HG03558 (cell line): ENCODE results near the gene PPP3CA.
"Not testable (repeated sequence)": the region's sequence is repeated elsewhere in the genome, so short reads cannot be mapped to it uniquely, and the experiment has no call there.

Experiments used
- ATAC-seq: cut with Tn5 transposase; IDR thresholded peaks from one replicate; pipeline ENCODE4 v1.9.1; 2021; ENCODE audit warnings: moderate number of reproducible peaks; ENCODE audit not compliant: unreplicated experiment; ENCODE audit errors: extremely low read depth

PPP3CA gene

DNA sequence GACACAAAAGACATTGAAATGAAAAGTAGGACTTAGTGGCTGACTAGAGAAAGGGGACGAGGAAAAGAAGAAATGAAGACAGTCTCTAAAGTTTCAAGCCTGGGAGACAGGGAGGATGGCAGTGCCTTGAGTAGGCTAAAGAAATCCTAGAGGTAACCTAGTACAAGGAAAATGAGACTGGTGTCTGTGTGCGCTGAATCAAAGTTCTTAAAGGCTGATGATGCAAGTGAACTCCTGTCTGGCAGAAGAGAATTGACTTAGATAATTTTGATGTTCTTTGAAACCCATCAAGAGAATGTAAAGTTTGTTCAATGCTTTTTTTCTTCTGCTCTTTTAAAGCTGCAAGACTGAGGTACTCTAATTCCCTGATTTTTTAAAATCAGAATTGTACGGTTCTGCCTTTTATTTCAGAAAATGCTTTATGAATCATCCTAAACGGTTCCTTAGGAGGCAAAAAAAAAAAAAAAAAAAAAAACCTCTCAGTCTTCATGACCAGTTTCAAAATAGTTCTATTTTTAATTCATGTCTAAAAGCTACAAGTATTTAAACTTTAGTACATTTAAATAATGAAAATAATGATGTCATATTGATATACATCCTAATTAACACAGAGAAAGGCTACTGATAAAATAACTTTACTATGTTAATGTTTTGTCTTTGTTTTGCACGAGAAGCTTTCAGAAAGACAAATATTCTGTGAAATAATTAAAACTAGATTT lies 189.8 kb downstream of the PPP3CA start:
- ATAC-seq, result no peak

DNA sequence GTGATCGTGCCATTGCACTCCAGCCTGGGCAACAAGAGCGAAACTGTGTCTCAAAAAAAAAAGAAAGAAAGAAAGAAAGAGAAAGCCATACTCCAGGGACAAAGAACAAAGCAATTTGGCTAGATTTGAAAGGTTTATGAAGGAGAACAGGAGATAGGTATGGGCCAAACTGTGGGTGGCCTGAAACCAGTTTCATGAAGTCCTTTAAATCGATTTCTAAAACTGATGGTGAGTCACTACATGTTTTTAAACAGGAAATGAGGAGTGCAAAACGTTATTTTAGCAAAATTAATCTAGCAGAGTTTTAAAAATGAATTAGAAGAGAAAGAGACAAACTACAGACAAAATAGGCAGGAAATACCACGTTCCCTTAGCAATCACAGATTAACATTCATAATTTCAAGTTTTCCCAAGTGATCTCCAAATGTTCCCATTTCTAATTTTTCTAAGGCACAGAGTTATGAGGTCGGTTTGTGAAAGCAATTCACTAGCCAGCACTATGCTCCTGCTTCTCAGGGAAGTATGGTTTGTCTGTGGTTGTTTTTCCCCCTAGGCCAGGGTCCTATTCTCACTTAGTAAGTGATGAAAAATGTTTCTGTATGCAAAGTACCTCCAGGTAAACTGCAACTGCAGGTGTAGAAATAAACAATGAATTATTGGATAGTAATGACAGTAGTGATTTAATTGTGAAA lies 190.6 kb downstream of the PPP3CA start:
- no peak for ATAC-seq

DNA sequence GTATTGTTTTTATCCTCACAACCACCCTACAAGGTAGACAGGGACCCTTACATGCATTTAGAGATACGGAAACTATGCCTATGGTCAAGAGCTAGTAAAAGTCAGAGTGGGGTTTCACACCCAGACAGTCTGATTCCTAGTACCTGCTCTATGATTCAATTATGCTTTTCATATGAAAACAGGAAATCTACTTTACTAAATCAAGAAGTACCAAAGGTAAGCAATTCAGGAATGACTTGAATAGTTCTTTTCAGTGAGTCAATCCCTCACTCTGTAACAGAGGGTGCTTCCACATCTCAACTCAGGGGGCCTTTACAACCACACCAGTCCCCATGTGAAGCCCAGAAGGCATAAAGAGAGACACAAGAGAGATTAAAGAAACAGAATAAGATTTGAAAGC lies 191.4 kb downstream of the PPP3CA start:
- no peak for ATAC-seq

DNA sequence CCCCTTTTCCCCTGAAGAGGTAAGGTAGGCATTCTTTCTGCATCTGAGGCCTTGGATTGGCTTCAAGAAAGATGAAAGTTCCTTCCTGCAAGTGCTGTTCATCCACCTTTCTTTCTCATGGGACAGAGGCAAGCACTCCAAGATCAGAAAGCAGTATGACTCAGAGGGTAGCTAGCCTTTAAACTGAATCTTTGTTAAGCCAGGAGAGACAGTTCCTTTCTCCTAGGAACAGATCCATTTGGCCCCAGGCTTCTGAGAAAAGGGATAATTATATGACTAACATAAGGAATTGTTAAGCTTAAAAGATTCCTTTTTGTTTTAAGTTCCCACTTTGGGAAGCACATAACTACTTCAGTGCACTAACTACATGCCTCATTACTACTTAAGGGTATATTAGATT lies 192.0 kb downstream of the PPP3CA start:
- no peak for ATAC-seq

DNA sequence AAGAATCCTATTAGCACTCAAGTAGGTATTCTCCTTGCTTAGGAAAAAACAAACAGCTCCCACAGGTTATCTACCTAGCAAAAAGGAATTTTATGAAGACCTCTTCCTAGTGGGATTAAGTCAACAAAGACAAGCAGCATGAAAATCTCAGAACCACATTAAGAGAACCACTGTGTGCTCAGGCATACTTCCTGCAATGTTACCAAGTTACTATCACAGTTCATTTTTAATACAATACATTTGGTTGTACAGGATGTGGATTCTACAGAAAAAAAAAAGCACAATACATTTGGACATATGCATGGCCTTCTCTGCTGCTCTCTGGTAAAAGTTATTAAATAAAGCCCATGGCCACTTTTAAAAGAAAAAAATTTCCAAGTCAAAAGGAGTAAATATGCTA lies 193.7 kb downstream of the PPP3CA start:
- no peak for ATAC-seq

DNA sequence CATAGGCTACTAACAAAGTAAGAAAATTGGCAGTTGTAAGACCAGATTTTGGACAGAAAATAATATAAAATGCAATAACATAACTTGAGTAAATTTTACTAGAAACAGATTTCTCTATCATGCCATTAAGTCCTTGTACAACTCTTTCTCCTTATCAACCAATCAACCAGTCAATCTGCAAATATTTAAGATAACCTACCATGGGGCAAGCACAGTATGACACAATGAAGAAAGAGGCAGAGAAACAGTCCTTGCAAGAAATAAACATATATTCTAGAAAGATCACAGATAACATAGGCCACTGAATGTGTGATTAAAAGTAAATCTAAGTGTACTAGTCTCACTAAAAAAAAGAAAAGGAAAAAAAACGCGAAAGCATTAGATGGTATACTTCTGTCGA lies 194.8 kb downstream of the PPP3CA start:
- ATAC-seq, result no peak

DNA sequence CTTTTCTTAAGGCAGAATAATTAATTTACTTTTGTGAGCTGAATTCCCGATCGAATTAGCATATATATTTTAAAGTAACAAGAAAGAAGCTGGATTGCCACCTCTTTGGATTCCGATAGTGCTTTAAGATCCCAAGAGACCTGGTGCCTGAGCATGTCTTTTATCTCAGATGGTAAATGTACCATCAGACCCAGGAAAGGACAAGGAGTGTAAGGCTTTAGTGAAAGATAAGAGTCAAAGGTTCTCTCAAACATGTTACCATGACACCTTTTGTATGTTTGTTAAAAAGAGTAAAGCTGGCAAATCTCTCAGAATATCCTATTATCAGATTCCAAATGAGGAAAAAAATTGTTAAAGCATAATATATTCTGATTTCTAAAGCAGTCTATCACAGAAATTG lies 198.8 kb downstream of the PPP3CA start:
- no peak for ATAC-seq

DNA sequence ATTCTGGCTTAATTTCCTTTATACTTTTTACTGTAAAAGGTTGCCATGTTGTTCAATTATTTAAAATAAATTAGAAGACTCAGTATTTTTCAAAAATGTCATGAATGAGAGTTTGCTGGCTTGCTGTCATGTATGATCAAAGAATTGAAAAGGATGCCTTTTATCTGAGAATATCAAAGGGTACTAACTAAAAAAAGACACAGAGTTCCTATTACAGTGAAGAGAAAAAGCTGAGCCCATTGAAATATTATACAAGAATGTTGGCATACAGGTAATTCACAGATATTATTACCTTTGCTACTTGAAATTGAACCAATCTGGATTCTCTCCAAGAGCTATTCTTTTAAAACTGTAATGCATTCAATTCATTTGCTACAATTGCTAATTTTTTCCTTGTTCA lies 200.0 kb downstream of the PPP3CA start:
- no peak for ATAC-seq

DNA sequence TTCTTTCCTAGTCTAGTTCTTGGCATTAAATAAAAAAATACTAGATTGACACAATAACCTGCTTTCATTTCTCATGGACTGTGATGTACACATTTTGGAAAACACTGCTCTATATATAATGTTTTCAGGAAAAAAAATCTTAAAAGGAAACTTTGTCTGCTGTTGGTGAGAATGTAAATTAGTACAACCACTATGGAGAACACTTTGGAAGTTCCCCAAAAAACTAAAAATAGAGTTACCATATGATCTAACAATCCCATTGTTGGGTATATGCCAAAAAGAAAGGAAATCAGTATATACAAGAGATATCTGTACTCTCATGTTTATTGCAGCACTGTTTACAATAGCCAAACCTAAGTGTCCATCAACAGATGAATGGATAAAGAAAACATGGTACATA lies 202.3 kb downstream of the PPP3CA start:
- no peak for ATAC-seq

DNA sequence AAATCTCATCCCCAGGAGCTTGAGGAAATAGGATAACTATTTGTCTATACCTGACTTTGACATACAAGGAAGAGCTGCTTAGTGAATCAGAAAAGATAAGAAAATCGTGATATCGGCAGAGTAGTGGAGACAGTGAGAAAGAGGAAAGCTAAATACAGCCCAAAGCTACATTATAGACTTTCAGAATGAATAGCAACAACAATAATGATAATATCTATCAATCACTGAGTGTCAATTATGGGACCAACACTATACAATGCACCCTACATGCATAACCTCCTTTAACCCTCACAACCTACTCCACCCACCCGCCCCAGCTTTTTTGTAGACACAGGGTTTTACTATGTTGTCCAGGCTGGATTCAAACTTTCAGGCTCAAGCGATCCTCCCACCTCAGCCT lies 205.1 kb downstream of the PPP3CA start:
- no peak for ATAC-seq

DNA sequence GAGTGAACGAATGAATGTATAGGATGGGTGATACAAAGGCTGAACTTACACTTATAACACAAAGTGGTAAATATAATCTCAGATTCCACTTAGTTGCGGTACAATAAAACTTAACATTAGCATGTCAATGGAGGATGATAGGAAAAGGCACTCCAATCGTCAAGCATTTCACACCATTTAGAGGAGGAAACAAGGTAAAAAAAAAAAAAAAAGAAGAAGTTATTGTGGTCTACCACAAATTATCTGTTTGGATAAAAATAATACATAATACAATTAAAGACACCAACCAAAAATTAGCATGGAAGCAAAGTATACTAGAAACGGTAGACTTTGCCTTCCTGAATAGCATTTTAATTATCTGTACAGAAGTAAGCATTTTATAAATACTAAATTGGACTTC lies 205.5 kb downstream of the PPP3CA start:
- no peak for ATAC-seq

DNA sequence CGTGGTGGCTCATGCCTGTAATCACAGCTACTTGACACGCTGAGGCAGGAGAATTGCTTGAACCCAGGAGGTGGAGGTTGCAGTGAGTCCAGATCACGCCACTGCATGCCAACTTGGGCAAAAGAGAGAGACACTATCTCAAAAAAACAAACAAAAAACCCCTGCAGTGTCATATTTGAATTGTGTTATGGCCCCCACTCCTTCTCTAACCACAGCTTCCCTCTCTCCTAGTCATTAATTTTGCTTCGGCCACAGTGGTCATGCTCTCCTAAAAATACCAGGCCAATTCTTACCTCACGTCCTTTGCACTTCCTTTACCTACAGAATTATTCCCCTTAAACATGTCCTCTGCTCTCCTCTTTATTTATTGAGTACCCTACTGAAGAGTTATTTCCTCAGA lies 206.1 kb downstream of the PPP3CA start:
- ATAC-seq, result no peak

DNA sequence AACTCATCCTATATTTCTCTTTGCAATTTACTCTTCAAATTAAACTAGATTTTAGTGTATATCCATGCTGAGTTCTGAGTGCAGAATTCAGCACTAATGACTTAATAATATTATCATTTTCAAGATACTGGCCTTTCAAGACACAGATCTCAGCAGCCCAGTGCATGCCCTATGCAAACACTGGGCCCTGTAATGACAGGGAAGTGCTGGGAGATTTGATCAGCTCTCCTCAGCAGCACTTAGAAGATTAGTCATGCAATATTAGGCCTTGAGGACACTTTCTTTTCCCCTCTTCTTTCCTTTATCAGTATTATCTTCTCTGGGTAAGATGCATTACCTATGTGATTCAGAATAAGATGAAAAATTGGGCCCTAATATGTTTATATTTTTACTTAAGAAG lies 207.1 kb downstream of the PPP3CA start:
- no peak for ATAC-seq

DNA sequence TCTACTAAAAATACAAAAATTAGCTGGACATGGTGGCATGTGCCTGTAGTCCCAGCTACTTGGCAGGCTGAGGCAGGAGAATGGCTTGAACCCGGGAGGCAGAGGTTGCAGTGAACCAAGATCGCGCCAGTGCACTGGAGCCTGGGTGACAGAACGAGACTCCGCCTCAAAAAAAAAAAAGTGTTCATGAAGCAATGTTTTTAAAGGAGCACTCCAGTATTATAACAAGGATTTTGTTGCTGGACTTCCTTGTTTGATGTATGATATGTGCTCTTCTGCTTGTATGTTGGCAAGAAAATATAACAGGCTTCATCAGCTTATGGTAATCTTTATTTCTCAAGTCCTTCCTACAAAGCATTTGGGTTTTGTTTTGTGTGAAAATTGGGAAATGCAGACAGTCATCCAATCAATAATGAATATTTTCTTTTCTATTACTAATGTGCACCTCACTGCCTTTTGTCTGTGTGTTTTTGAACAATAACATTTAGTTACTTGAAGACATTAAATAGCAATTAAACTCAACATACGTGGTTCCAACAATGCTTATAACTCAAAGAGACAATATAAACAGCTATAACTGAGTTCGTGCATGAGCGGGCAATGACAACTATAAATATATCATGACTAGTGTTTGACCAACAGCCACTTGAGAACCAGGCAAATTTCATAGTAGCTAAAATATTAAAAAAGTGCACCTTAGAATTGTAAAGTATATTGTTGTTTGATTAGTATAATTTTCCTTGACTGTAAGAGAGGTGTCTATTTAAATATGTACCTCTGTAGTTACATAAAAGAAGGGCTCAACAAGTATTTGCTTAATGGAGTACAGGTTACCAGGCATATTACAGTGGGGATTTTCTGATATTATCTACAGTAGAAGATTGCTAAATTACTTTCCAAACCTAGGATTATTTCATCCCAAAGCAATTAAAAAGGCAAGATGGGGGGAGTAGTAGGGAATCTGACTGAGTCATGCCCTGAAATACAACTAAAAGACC lies 210.7 kb downstream of the PPP3CA start:
- no peak for ATAC-seq

DNA sequence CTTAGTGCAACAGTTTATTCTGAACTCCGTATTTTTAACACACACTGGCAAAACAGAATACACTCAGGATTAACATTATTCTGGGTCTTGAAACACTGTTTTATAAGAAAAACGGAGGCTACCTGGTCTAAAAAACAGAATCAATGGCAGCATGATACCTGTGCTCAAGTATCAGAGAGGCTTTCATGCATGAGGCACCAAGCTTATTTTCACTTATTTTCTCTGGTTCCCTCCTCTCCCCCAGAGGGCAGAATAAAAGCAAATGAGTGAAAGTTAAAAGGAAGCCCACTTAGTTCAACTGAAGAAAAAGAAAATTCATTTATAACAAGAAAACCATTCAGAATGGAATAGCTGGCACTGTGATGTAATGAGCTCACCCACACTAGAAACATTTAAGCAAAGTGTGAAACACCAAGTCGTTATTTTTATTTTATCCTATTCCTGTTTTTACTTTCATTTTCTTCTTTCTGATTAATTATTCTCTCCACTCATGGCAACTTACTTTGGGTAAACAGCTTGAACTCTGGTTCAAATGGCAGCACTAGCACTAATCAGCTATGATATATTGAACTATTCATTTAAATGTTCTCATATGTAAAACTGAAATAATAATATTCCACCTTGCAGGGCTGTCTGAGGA lies 211.8 kb downstream of the PPP3CA start:
- ATAC-seq, result no peak

DNA sequence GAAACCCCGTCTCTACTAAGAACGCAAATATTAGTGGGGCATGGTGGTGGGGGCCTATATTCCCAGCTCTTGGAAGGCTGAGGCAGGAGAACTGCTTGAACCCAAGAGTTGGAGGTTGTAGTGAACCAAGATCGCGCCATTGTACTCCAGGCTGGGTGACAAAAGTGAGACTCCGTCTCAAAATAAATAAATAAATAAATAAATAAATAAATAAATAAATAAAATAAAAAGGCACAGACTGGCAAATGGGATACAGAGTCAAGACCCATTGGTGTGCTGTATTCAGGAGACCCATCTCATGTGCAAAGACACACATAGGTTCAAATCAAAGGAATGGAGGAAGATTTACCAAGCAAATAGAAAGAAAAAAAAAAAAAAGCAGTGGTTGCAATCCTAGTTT lies 216.3 kb downstream of the PPP3CA start:
- not testable (repeated sequence) for ATAC-seq

DNA sequence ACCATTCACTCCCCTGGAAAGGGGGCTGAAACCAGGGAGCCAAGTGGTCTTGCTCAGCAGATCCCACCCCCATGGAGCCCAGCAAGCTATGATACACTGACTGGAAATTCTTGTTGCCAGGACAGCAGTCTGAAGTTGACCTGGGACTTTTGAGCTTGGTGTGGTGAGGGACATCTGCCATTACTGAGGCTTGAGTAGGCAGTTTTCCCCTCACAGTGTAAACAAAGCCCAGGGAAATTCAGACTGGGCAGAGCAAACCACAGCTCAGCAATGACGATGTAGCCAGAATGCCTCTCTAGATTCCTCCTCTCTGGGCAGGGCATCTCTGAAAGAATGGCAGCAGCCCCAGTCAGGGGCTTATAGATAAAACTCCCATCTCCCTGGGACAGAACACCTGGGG lies 218.4 kb downstream of the PPP3CA start:
- ATAC-seq, result not testable (repeated sequence)

DNA sequence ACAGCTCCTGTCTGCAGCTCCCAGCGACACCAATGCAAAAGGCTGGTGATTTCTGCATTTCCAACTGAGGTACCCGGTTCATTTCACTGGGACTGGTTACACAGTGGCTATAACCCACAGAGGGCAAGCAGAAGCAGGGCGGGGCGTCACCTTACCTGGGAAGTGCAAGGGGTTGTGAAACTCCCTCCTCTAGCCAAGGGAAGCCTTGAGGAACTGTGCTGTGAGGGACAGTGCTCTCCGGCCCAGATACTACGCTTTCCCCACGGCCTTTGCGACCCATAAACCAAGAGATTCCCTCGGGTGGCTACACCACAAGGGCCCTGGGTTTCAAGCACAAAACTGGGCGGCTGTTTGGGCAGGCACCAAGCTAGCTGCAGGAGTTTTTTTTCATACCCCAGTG lies 218.9 kb downstream of the PPP3CA start:
- ATAC-seq, result no peak

DNA sequence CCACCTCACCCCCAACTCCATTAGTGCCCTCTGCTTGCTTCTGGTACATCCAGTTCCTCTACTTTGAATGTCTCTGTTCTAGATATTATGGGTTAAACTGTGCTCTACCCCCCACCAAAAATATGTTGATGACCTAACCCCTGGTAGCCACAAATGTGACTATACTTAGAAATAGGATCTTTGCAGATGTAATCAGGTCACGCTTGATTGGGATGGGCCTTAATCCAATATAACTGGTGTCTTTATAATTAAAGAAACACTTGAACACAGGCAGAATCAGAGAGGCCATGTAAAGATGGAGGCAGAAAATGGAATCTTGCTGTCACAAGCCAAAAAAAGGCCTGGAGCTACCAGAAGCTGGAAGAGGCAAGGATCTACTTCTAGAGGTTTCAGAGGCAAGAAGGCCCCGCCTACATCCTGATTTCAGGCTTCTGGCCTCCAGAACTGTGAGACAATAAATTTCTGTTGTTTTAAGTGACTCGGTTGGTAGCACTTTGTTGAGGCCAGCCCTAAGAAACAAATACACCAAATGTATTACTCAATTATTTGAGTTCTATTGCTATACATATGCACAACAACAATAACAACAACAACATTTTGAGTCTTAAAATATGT lies 220.0 kb downstream of the PPP3CA start:
- no peak for ATAC-seq

DNA sequence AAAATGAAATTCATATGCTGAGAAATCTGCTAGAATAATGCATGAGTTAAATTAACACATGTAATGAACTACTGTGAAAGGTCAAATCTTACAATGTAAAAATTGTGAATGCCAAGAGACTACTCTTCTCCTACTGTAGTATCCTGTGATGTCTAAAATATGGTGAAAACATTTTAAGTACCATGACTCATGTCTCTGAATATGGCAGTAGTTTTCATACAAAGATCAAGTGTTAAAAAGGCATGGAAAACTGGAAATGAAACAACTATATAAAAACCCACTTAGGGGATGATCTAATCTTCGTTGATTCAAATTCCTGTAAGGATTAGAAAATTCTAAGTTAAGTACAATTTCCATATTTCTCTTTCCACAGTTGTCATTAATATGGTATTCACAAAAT lies 221.3 kb downstream of the PPP3CA start:
- ATAC-seq, result no peak
